ENCODE data around the gene PIGU. TPM values are rescaled to one million over a fixed set of nuclear protein-coding genes. Genes with fewer than 3 reads are reported as not detected.
A peak's percentile ranks its signal among the peaks of the same experiment; 100 is the strongest.

Gene PIGU
- total RNA-seq, 4 donors from 2014 or later = 9.5 to 17.5 (median 12.5) TPM

GRCh38 chr20:34569598-34569997 lies 107.3 kb downstream of the PIGU start:
- intact Hi-C loops (cut with DNase I; ENCODE audit: low total_unique reads) = no loop called here
- no peaks in the 10 kb centered on the region for H3K36me3 ChIP-seq
- TF ChIP-seq CTCF (IDR thresholded peaks at IDR 0.05) (no peak), POLR2A (IDR thresholded peaks at IDR 0.05) (no peak)

GRCh38 chr20:34567892-34568865 lies 108.7 kb downstream of the PIGU start:
- no peaks in the 10 kb centered on the region for H3K36me3 ChIP-seq
- H3K9me3 ChIP-seq = no peaks in the 10 kb centered on the region
- TF ChIP-seq POLR2A (IDR thresholded peaks at IDR 0.05) = no peak
- no peak for TF ChIP-seq CTCF (IDR thresholded peaks at IDR 0.05)
- intact Hi-C loops (cut with DNase I; ENCODE audit: low total_unique reads) = no loop called here
- no peaks in the 10 kb centered on the region for H3K27me3 ChIP-seq
- H3K27ac ChIP-seq = no peak overlapping the region
- no peak for DNase-seq
- H3K4me3 ChIP-seq = no peak overlapping the region
- no peaks in the 10 kb centered on the region for H3K4me1 ChIP-seq

More at GRCh38 chr20:34569598-34569997, 107.3 kb downstream of the PIGU start:
- Histone ChIP-seq H3K9me3 (no peaks in the 10 kb centered on the region), H3K27ac (no peak overlapping the region), H3K27me3 (no peaks in the 10 kb centered on the region), H3K4me1 (no peaks in the 10 kb centered on the region), H3K4me3 (no peak overlapping the region)
- DNase-seq = no peak

- Histone ChIP-seq H3K4me1 (no peaks in the 10 kb centered on the region), H3K27me3 (no peaks in the 10 kb centered on the region), H3K27ac (no peak overlapping the region), H3K36me3 (no peaks in the 10 kb centered on the region), H3K4me3 (no peak overlapping the region), H3K9me3 (no peaks in the 10 kb centered on the region)
- intact Hi-C loops (cut with DNase I; ENCODE audit: low total_unique reads) = no loop called here
- no peak for DNase-seq
- TF ChIP-seq CTCF (IDR thresholded peaks at IDR 0.05) = no peak
- TF ChIP-seq POLR2A (IDR thresholded peaks at IDR 0.05) = no peak
These were observed 109.7 kb downstream of the PIGU start for GRCh38 chr20:34566978-34567891.

GRCh38 chr20:34564833-34565232 lies 112.1 kb downstream of the PIGU start:
- no peak for DNase-seq
- peaks cover 0 to 4% of the 10 kb centered on the region in 2 donors for H3K4me1 ChIP-seq
- H3K9me3 ChIP-seq = no peaks in the 10 kb centered on the region
- H3K36me3 ChIP-seq = no peaks in the 10 kb centered on the region
- no peak overlapping the region for H3K4me3 ChIP-seq
- no peak for TF ChIP-seq POLR2A (IDR thresholded peaks at IDR 0.05)
- intact Hi-C loops (cut with DNase I; ENCODE audit: low total_unique reads) = no loop called here
- H3K27ac ChIP-seq = no peak overlapping the region
- H3K27me3 ChIP-seq = no peaks in the 10 kb centered on the region

GRCh38 chr20:34562641-34563040 lies 114.3 kb downstream of the PIGU start:
- Histone ChIP-seq H3K9me3 (no peaks in the 10 kb centered on the region), H3K27me3 (no peaks in the 10 kb centered on the region), H3K36me3 (no peaks in the 10 kb centered on the region), H3K27ac (no peak overlapping the region), H3K4me3 (no peak overlapping the region), H3K4me1 (peaks cover 0 to 6% of the 10 kb centered on the region in 2 donors)
- no peak for DNase-seq
- intact Hi-C loops (cut with DNase I; ENCODE audit: low total_unique reads) = no loop called here
- TF ChIP-seq CTCF (IDR thresholded peaks at IDR 0.05) = peak in 2 of 4 experiments; percentile 8 to 25
- TF ChIP-seq POLR2A (IDR thresholded peaks at IDR 0.05) = no peak
